Measurements from ENCODE around the gene NEUROG1.

The NEUROG1 gene

GRCh38 chr5:135535820-135536801, at the start of gene NEUROG1:
TSS of gene NEUROG1 (minus strand) at chr5:135535964. CDS start at chr5:135535690, 274 bp downstream.
- no peak for ATAC-seq

GRCh38 chr5:135584918-135585317, 49.2 kb upstream of the NEUROG1 start:
- ATAC-seq, result no peak

- ATAC-seq, result no peak
Measured at GRCh38 chr5:135584276-135584675, 48.5 kb upstream of the NEUROG1 start.

- ATAC-seq, result no peak
Measured at GRCh38 chr5:135582099-135582781, 46.5 kb upstream of the NEUROG1 start.

- peak in 1 of 2 donors; percentile 26 for ATAC-seq
Measured at GRCh38 chr5:135578685-135579341, 43.0 kb upstream of the NEUROG1 start, which contains the start of gene CXCL14. TSS of gene CXCL14 (minus strand) at chr5:135578991. CDS start at chr5:135578778, 213 bp downstream.

GRCh38 chr5:135578305-135578684, 42.5 kb upstream of the NEUROG1 start:
- ATAC-seq, result no peak

GRCh38 chr5:135577421-135577820, 41.7 kb upstream of the NEUROG1 start:
- ATAC-seq, result no peak

- ATAC-seq, result no peak
Measured at GRCh38 chr5:135576075-135576599, 40.4 kb upstream of the NEUROG1 start.

GRCh38 chr5:135574493-135574892, 38.7 kb upstream of the NEUROG1 start:
- no peak for ATAC-seq

GRCh38 chr5:135571902-135572301, 36.1 kb upstream of the NEUROG1 start:
- no peak for ATAC-seq

GRCh38 chr5:135571066-135571609, 35.4 kb upstream of the NEUROG1 start:
- no peak for ATAC-seq

- no peak for ATAC-seq
Measured at GRCh38 chr5:135570453-135570764, 34.6 kb upstream of the NEUROG1 start.

GRCh38 chr5:135569755-135570452, 34.1 kb upstream of the NEUROG1 start:
- ATAC-seq, result no peak

- ATAC-seq, result no peak
Measured at GRCh38 chr5:135568923-135569360, 33.2 kb upstream of the NEUROG1 start.

- ATAC-seq, result no peak
Measured at GRCh38 chr5:135568246-135568645, 32.5 kb upstream of the NEUROG1 start.

GRCh38 chr5:135567661-135568060, 31.9 kb upstream of the NEUROG1 start:
- ATAC-seq, result no peak

- ATAC-seq, result no peak
Measured at GRCh38 chr5:135566422-135567400, 30.9 kb upstream of the NEUROG1 start.

- no peak for ATAC-seq
Measured at GRCh38 chr5:135565725-135566421, 30.1 kb upstream of the NEUROG1 start.

GRCh38 chr5:135565266-135565665, 29.5 kb upstream of the NEUROG1 start:
- ATAC-seq, result no peak

- ATAC-seq, result no peak
Measured at GRCh38 chr5:135564331-135564730, 28.6 kb upstream of the NEUROG1 start.
